ENCODE data around the gene CTSE. TPM values are rescaled to one million over a fixed set of nuclear protein-coding genes. Genes with fewer than 3 reads are reported as not detected.

CTSE gene
- total and polyA plus RNA-seq, 2 donors (not counting 1 experiment from before 2014, with no cell fraction given): not detected

DNA sequence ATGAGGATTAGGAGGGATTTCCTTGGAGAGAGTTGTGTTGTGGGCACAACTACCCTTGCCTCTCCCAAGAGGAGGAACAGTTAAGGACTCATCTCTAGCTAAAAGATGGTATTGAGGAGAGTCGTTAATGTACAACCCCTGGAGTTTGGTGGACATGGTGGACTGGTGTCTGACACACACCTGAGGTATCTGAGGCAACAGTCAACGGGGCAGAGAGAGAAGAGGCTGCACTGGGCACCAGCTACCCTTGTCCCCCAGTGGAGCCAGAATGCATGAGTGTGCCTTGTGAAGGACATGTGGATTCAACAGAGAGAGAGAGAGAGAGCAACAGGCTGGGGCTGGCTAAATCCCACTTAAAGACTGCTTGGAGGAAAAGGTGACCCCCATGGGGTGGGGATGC lies 33.5 kb downstream of the CTSE start:
- H3K27me3 Mint-ChIP-seq: peaks cover 18% of the 10 kb centered on the region
- no peaks in the 10 kb centered on the region for H3K9me3 ChIP-seq (ENCODE audit: control extremely low read depth in 1 of 3, control insufficient read depth in 2 of 3, insufficient read depth in 1 of 3, low read length in 2 of 3)
- DNase-seq (no peak), ATAC-seq (ENCODE audit: low read depth) (no peak)
- TF ChIP-seq, protein P1, sequence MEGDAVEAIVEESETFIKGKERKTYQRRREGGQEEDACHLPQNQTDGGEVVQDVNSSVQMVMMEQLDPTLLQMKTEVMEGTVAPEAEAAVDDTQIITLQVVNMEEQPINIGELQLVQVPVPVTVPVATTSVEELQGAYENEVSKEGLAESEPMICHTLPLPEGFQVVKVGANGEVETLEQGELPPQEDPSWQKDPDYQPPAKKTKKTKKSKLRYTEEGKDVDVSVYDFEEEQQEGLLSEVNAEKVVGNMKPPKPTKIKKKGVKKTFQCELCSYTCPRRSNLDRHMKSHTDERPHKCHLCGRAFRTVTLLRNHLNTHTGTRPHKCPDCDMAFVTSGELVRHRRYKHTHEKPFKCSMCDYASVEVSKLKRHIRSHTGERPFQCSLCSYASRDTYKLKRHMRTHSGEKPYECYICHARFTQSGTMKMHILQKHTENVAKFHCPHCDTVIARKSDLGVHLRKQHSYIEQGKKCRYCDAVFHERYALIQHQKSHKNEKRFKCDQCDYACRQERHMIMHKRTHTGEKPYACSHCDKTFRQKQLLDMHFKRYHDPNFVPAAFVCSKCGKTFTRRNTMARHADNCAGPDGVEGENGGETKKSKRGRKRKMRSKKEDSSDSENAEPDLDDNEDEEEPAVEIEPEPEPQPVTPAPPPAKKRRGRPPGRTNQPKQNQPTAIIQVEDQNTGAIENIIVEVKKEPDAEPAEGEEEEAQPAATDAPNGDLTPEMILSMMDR (IDR thresholded peaks at IDR 0.05): no peak
- TF ChIP-seq EZH2 (IDR thresholded peaks at IDR 0.05; ENCODE audit: borderline replicate concordance, insufficient read depth, low read depth, low read length, poor library complexity, severe bottlenecking): no peak
- WGBS (ENCODE audit: insufficient coverage): 88% methylated on average over 2 of the region's 2 CpGs
- H3K4me3 ChIP-seq (ENCODE audit: control extremely low read depth in 1 of 5, extremely low read depth in 1 of 5, insufficient read depth in 1 of 5, low read depth in 2 of 5, low read length in 4 of 5): no peak overlapping the region
- no peak overlapping the region for H3K9ac ChIP-seq (ENCODE audit: low read length)
- no peaks in the 10 kb centered on the region for H3K36me3 ChIP-seq (replicated peaks in 1 of 2; ENCODE audit: control extremely low read depth in 1 of 2, control insufficient read depth in 1 of 2, extremely low read depth in 1 of 2, insufficient read depth in 2 of 2, low read length in 1 of 2)
- no peaks in the 10 kb centered on the region for H3K4me1 Mint-ChIP-seq
- POLR2A ChIA-PET: no interaction called here
- no peak overlapping the region for H3K27ac ChIP-seq (ENCODE audit: low read length in 2 of 2)
- H3K9me3 Mint-ChIP-seq (ENCODE audit: insufficient read depth): no peaks in the 10 kb centered on the region
- H3K27me3 ChIP-seq (replicated peaks in 1 of 4; ENCODE audit: control extremely low read depth in 1 of 4, control insufficient read depth in 3 of 4, insufficient read depth in 4 of 4, low read length in 3 of 4): peaks cover 0 to 6% (median 2%) of the 10 kb centered on the region in 4 experiments
- H3K4me3 Mint-ChIP-seq: no peak overlapping the region
- H3K4me2 ChIP-seq (replicated peaks; ENCODE audit: low read depth, low read length, poor library complexity, severe bottlenecking): no peak overlapping the region
- H3K4me1 ChIP-seq (ENCODE audit: control insufficient read depth in 2 of 2, insufficient read depth in 2 of 2, low read length in 2 of 2): no peaks in the 10 kb centered on the region
- CTCF ChIA-PET: interaction anchor here (1.3 kb wide), 3 partner anchors 10 to 116 kb away, joined by 3 to 5 read pairs (median 3); no protein-coding TSS in a partner anchor
- intact Hi-C loops (cut with micrococcal nuclease): no loop called here
- no peak overlapping the region for H3K27ac Mint-ChIP-seq
- H3K79me2 ChIP-seq (ENCODE audit: control insufficient read depth, insufficient read depth, low read length): no peaks in the 10 kb centered on the region
- no peaks in the 10 kb centered on the region for H4K20me1 ChIP-seq (ENCODE audit: control insufficient read depth, insufficient read depth, low read length, poor library complexity, severe bottlenecking)
- H2AFZ ChIP-seq (ENCODE audit: insufficient read depth, low read depth, low read length, poor library complexity, severe bottlenecking): no peak overlapping the region

- Histone ChIP-seq H3K9ac (ENCODE audit: low read length) (no peak overlapping the region), H3K79me2 (ENCODE audit: control insufficient read depth, insufficient read depth, low read length) (no peaks in the 10 kb centered on the region), H2AFZ (ENCODE audit: insufficient read depth, low read depth, low read length, poor library complexity, severe bottlenecking) (no peak overlapping the region), H3K9me3 (ENCODE audit: control extremely low read depth in 1 of 3, control insufficient read depth in 2 of 3, insufficient read depth in 1 of 3, low read length in 2 of 3) (no peaks in the 10 kb centered on the region), H3K27me3 (replicated peaks in 1 of 4; ENCODE audit: control extremely low read depth in 1 of 4, control insufficient read depth in 3 of 4, insufficient read depth in 4 of 4, low read length in 3 of 4) (peaks cover 0 to 6% (median 2%) of the 10 kb centered on the region in 4 experiments), H3K4me1 (ENCODE audit: control insufficient read depth in 2 of 2, insufficient read depth in 2 of 2, low read length in 2 of 2) (no peaks in the 10 kb centered on the region), H3K4me2 (replicated peaks; ENCODE audit: low read depth, low read length, poor library complexity, severe bottlenecking) (no peak overlapping the region), H3K4me3 (ENCODE audit: control extremely low read depth in 1 of 5, extremely low read depth in 1 of 5, insufficient read depth in 1 of 5, low read depth in 2 of 5, low read length in 4 of 5) (no peak overlapping the region), H4K20me1 (ENCODE audit: control insufficient read depth, insufficient read depth, low read length, poor library complexity, severe bottlenecking) (no peaks in the 10 kb centered on the region), H3K27ac (ENCODE audit: low read length in 2 of 2) (no peak overlapping the region), H3K36me3 (replicated peaks in 1 of 2; ENCODE audit: control extremely low read depth in 1 of 2, control insufficient read depth in 1 of 2, extremely low read depth in 1 of 2, insufficient read depth in 2 of 2, low read length in 1 of 2) (no peaks in the 10 kb centered on the region)
- ATAC-seq (ENCODE audit: low read depth) (no peak), DNase-seq (no peak)
- intact Hi-C loops (cut with micrococcal nuclease): no loop called here
- CTCF ChIA-PET: interaction anchor here (0.7 to 1.3 kb wide), 4 partner anchors 10 to 118 kb away, joined by 3 to 5 read pairs (median 3); no protein-coding TSS in a partner anchor
- Mint-ChIP-seq H3K4me3 (no peak overlapping the region), H3K27me3 (peaks cover 18% of the 10 kb centered on the region), H3K4me1 (no peaks in the 10 kb centered on the region), H3K9me3 (ENCODE audit: insufficient read depth) (no peaks in the 10 kb centered on the region), H3K27ac (no peak overlapping the region)
- TF ChIP-seq EZH2 (IDR thresholded peaks at IDR 0.05; ENCODE audit: borderline replicate concordance, insufficient read depth, low read depth, low read length, poor library complexity, severe bottlenecking): no peak
- POLR2A ChIA-PET: no interaction called here
- WGBS (ENCODE audit: insufficient coverage): 92% methylated on average over 2 of the region's 5 CpGs
These were observed 33.9 kb downstream of the CTSE start for GRCh38 chr1:205989786-205990185.

All from B cell (primary cell).